ENCODE data around the gene SCMH1.
A peak's percentile ranks its signal among the peaks of the same experiment; 100 is the strongest.
"Not testable (repeated sequence)": the region's sequence is repeated elsewhere in the genome, so short reads cannot be mapped to it uniquely, and the experiment has no call there.

The SCMH1 gene

DNA sequence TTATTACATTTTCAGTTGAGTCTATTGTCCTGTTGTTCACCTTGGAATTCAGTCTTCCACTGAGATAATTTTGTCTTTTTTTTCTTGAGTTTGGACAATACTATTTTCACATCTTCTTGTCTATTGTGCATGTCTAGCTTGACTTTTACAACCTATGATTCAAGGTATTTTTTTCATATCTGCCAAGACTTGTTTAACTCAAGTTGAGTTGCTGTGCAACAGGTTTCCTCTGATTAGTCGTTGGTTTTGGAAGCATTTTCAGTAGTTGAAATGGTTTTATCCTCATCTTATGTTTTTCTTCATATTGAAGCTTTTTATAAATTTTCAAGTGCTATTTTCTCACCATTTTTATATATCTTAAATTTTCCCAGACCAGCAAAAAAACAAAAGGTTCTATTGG is 103.6 kb downstream of the SCMH1 start:
- peaks cover 69% of the 10 kb centered on the region for H3K36me3 ChIP-seq (ENCODE audit: control insufficient read depth, low read length)
- H4K20me1 ChIP-seq (ENCODE audit: control insufficient read depth, insufficient read depth, low read depth, low read length) = no peaks in the 10 kb centered on the region
- no peaks in the 10 kb centered on the region for H3F3A ChIP-seq (ENCODE audit: control insufficient read depth, insufficient read depth)
- no peaks in the 10 kb centered on the region for H3K9me2 ChIP-seq (replicated peaks; ENCODE audit: control insufficient read depth, low read length)
- TF ChIP-seq, protein P1, sequence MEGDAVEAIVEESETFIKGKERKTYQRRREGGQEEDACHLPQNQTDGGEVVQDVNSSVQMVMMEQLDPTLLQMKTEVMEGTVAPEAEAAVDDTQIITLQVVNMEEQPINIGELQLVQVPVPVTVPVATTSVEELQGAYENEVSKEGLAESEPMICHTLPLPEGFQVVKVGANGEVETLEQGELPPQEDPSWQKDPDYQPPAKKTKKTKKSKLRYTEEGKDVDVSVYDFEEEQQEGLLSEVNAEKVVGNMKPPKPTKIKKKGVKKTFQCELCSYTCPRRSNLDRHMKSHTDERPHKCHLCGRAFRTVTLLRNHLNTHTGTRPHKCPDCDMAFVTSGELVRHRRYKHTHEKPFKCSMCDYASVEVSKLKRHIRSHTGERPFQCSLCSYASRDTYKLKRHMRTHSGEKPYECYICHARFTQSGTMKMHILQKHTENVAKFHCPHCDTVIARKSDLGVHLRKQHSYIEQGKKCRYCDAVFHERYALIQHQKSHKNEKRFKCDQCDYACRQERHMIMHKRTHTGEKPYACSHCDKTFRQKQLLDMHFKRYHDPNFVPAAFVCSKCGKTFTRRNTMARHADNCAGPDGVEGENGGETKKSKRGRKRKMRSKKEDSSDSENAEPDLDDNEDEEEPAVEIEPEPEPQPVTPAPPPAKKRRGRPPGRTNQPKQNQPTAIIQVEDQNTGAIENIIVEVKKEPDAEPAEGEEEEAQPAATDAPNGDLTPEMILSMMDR (IDR thresholded peaks at IDR 0.05; ENCODE audit: low read depth, low read length, poor library complexity, severe bottlenecking) = no peak
- no peak for TF ChIP-seq EZH2phosphoT487 (IDR thresholded peaks at IDR 0.05; ENCODE audit: borderline replicate concordance, low read length)
- no peak overlapping the region for H3K27ac ChIP-seq (ENCODE audit: low read depth, low read length)
- no peak overlapping the region for H3K4me3 ChIP-seq (ENCODE audit: low read length)
- H3K4me1 ChIP-seq (ENCODE audit: control insufficient read depth, low read length) = no peaks in the 10 kb centered on the region
- H3K4me2 ChIP-seq (ENCODE audit: low read length) = no peak overlapping the region
- H3K79me2 ChIP-seq (ENCODE audit: control insufficient read depth, low read length) = no peaks in the 10 kb centered on the region
- no peaks in the 10 kb centered on the region for H3K9me3 ChIP-seq (ENCODE audit: control insufficient read depth, insufficient read depth, low read length)
- H3K27me3 ChIP-seq (ENCODE audit: control insufficient read depth, low read length) = no peaks in the 10 kb centered on the region

GRCh38 chr1:41135196-41135947 is 106.7 kb downstream of the SCMH1 start:
- Histone ChIP-seq H3K27ac (ENCODE audit: low read depth, low read length) (no peak overlapping the region), H3K27me3 (ENCODE audit: control insufficient read depth, low read length) (no peaks in the 10 kb centered on the region), H3K79me2 (ENCODE audit: control insufficient read depth, low read length) (no peaks in the 10 kb centered on the region), H3K9me3 (ENCODE audit: control insufficient read depth, insufficient read depth, low read length) (no peaks in the 10 kb centered on the region), H3F3A (ENCODE audit: control insufficient read depth, insufficient read depth) (no peaks in the 10 kb centered on the region), H3K36me3 (ENCODE audit: control insufficient read depth, low read length) (peaks cover 45% of the 10 kb centered on the region), H4K20me1 (ENCODE audit: control insufficient read depth, insufficient read depth, low read depth, low read length) (no peaks in the 10 kb centered on the region), H3K4me3 (ENCODE audit: low read length) (no peak overlapping the region), H3K4me1 (ENCODE audit: control insufficient read depth, low read length) (no peaks in the 10 kb centered on the region), H3K4me2 (ENCODE audit: low read length) (no peak overlapping the region), H3K9me2 (replicated peaks; ENCODE audit: control insufficient read depth, low read length) (no peaks in the 10 kb centered on the region)
- no peak for TF ChIP-seq EZH2phosphoT487 (IDR thresholded peaks at IDR 0.05; ENCODE audit: borderline replicate concordance, low read length)
- TF ChIP-seq, protein P1 (IDR thresholded peaks at IDR 0.05; ENCODE audit: low read depth, low read length, poor library complexity, severe bottlenecking) = no peak

DNA sequence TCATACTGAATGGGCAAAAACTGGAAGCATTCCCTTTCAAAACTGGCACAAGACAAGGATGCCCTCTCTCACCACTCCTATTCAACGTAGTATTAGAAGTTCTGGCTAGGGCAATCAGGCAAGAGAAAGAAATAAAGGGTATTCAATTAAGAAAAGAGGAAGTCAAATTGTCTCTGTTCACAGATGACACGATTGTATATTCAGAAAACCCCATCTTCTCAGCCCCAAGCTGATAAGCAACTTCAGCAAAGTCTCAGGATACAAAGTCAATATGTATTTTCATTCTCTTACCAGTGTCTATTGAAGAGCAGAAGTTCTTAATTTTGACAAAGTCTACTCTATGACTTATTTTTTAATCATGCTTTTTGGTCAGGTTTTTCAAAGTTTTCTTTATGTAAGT is 107.8 kb downstream of the SCMH1 start:
- H4K20me1 ChIP-seq (ENCODE audit: control insufficient read depth, insufficient read depth, low read depth, low read length); H3K79me2 ChIP-seq (ENCODE audit: control insufficient read depth, low read length); H3K27ac ChIP-seq (ENCODE audit: low read depth, low read length); H3K4me2 ChIP-seq (ENCODE audit: low read length); H3K9me3 ChIP-seq (ENCODE audit: control insufficient read depth, insufficient read depth, low read length); H3K4me3 ChIP-seq (ENCODE audit: low read length); H3K4me1 ChIP-seq (ENCODE audit: control insufficient read depth, low read length); H3K27me3 ChIP-seq (ENCODE audit: control insufficient read depth, low read length); H3K9me2 ChIP-seq (replicated peaks; ENCODE audit: control insufficient read depth, low read length); H3F3A ChIP-seq (ENCODE audit: control insufficient read depth, insufficient read depth): not testable (repeated sequence)
- H3K36me3 ChIP-seq (ENCODE audit: control insufficient read depth, low read length) = peaks cover 43% of the 10 kb centered on the region

GRCh38 chr1:41122851-41123518 is 119.1 kb downstream of the SCMH1 start:
- Histone ChIP-seq H3K4me3 (ENCODE audit: low read length) (no peak overlapping the region), H3K9me2 (replicated peaks; ENCODE audit: control insufficient read depth, low read length) (no peaks in the 10 kb centered on the region), H3F3A (ENCODE audit: control insufficient read depth, insufficient read depth) (no peaks in the 10 kb centered on the region), H3K4me1 (ENCODE audit: control insufficient read depth, low read length) (peaks cover 9% of the 10 kb centered on the region), H3K27me3 (ENCODE audit: control insufficient read depth, low read length) (no peaks in the 10 kb centered on the region), H3K9me3 (ENCODE audit: control insufficient read depth, insufficient read depth, low read length) (no peaks in the 10 kb centered on the region), H3K27ac (ENCODE audit: low read depth, low read length) (no peak overlapping the region), H3K79me2 (ENCODE audit: control insufficient read depth, low read length) (no peaks in the 10 kb centered on the region), H4K20me1 (ENCODE audit: control insufficient read depth, insufficient read depth, low read depth, low read length) (no peaks in the 10 kb centered on the region; the same call in 1 of the 2 replicates), H3K4me2 (ENCODE audit: low read length) (no peak overlapping the region), H3K36me3 (ENCODE audit: control insufficient read depth, low read length) (peaks cover 28% of the 10 kb centered on the region)
- TF ChIP-seq, protein P1 (IDR thresholded peaks at IDR 0.05; ENCODE audit: low read depth, low read length, poor library complexity, severe bottlenecking) = peak; percentile 47
- no peak for TF ChIP-seq EZH2phosphoT487 (IDR thresholded peaks at IDR 0.05; ENCODE audit: borderline replicate concordance, low read length)
